ENCODE results near the gene ZNF598. TPM values are rescaled to one million over a fixed set of nuclear protein-coding genes. Genes with fewer than 3 reads are reported as not detected.

Gene ZNF598
- polyA plus RNA-seq, 1 of the 3 experiments (the other 2 are of a cell fraction) = 47.8 TPM

DNA sequence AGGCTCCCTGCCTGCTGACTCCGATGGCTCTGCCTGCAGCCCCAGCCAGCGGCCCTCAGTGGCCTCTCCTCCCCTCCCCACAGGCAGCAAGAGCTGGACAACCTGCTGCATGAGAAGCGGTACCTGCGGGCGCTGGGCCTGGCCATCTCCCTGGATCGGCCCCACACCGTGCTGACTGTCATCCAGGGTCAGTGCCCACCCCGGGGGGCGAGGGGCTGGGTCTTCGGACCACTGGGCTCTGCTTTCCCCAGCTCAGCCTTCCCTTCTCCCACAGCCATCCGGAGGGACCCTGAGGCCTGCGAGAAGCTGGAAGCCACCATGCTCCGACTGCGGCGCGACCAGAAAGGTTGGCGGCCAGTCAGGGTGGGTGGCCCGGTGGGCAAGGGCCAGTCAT is 31.7 kb downstream of the ZNF598 start:
- Histone ChIP-seq H3K4me3 (ENCODE audit: low read depth in 2 of 2, low read length in 1 of 2) (no peak overlapping the region), H3K9ac (no peak overlapping the region), H3K27me3 (ENCODE audit: insufficient read depth) (no peaks in the 10 kb centered on the region), H2AFZ (ENCODE audit: low read depth) (no peak overlapping the region), H4K20me1 (ENCODE audit: insufficient read depth) (no peaks in the 10 kb centered on the region), H3K4me2 (no peak overlapping the region), H3F3A (replicated peaks; ENCODE audit: insufficient read depth) (peaks cover 7% of the 10 kb centered on the region), H3K27ac (ENCODE audit: low read depth in 2 of 2, low read length in 1 of 2) (no peak overlapping the region), H3K36me3 (replicated peaks in 1 of 2; ENCODE audit: control insufficient read depth in 1 of 2, insufficient read depth in 2 of 2, low read length in 1 of 2) (peaks cover 7 to 49% of the 10 kb centered on the region in 2 experiments), H3K9me2 (no peaks in the 10 kb centered on the region), H3K9me3 (no peaks in the 10 kb centered on the region), H3K79me2 (ENCODE audit: insufficient read depth) (peaks cover 13% of the 10 kb centered on the region), H3K4me1 (ENCODE audit: control insufficient read depth in 1 of 2, insufficient read depth in 2 of 2, low read depth in 1 of 2, low read length in 1 of 2) (peaks cover 0 to 5% of the 10 kb centered on the region in 2 experiments; a peak in 1 of 4 replicates)
- WGBS (ENCODE audit: low lambda C conversion rate) = no CpG with 5 or more reads among the region's 18 CpGs
- no peak for TF ChIP-seq FOXM1 (IDR thresholded peaks at IDR 0.05; ENCODE audit: low read depth)
- DNase-seq = no peak
- ChIA-PET CTCF (no interaction called here), POLR2A (no interaction called here)

GRCh38 chr16:1976951-1977874 is 32.4 kb downstream of the ZNF598 start:
- no peak overlapping the region for H3K9ac ChIP-seq
- H3K9me3 ChIP-seq = no peaks in the 10 kb centered on the region
- H3K4me2 ChIP-seq = no peak overlapping the region
- 91% methylated on average over 28 of the region's 33 CpGs for WGBS (ENCODE audit: low lambda C conversion rate)
- peaks cover 7 to 49% of the 10 kb centered on the region in 2 experiments for H3K36me3 ChIP-seq (replicated peaks in 1 of 2; ENCODE audit: control insufficient read depth in 1 of 2, insufficient read depth in 2 of 2, low read length in 1 of 2)
- H3K4me1 ChIP-seq (ENCODE audit: control insufficient read depth in 1 of 2, insufficient read depth in 2 of 2, low read depth in 1 of 2, low read length in 1 of 2) = peaks cover 0 to 10% of the 10 kb centered on the region in 2 experiments; a peak in 1 of 4 replicates
- H3K9me2 ChIP-seq = no peaks in the 10 kb centered on the region
- no peaks in the 10 kb centered on the region for H3K27me3 ChIP-seq (ENCODE audit: insufficient read depth)
- ChIA-PET CTCF (interaction anchor here (1.3 kb wide), 1 partner anchor 9 kb away, joined by 3 read pairs; no protein-coding TSS in a partner anchor), POLR2A (interaction anchor here (0.6 kb wide), 1 partner anchor 13 kb away, joined by 4 read pairs; the partner anchor contains the start of gene RPS2)
- no peak overlapping the region for H3K4me3 ChIP-seq (ENCODE audit: low read depth in 2 of 2, low read length in 1 of 2)
- peaks cover 20% of the 10 kb centered on the region for H3K79me2 ChIP-seq (ENCODE audit: insufficient read depth)
- H3K27ac ChIP-seq (ENCODE audit: low read depth in 2 of 2, low read length in 1 of 2) = no peak overlapping the region
- H4K20me1 ChIP-seq (ENCODE audit: insufficient read depth) = no peaks in the 10 kb centered on the region
- H2AFZ ChIP-seq (ENCODE audit: low read depth) = no peak overlapping the region
- peaks cover 7% of the 10 kb centered on the region for H3F3A ChIP-seq (replicated peaks; ENCODE audit: insufficient read depth)
- DNase-seq = no peak
- no peak for TF ChIP-seq NRF1 (IDR thresholded peaks at IDR 0.05; ENCODE audit: low read depth, low read length)
- no peak for TF ChIP-seq TEAD4 (IDR thresholded peaks at IDR 0.05; ENCODE audit: borderline replicate concordance, insufficient read depth)
- no peak for TF ChIP-seq TAF1 (IDR thresholded peaks at IDR 0.05; ENCODE audit: borderline replicate concordance, low read depth, low read length)
- TF ChIP-seq POLR2AphosphoS5 (IDR thresholded peaks at IDR 0.05; ENCODE audit: low read depth, low read length) = no peak
- no peak for TF ChIP-seq SMC3 (IDR thresholded peaks at IDR 0.05; ENCODE audit: low read depth, low read length)
- no peak for TF ChIP-seq YY1 (IDR thresholded peaks at IDR 0.05; ENCODE audit: low read depth)
- TF ChIP-seq CTCF (IDR thresholded peaks at IDR 0.05) = no peak
- TF ChIP-seq RFX5 (IDR thresholded peaks at IDR 0.05; ENCODE audit: low read length) = no peak
- no peak for TF ChIP-seq GATA2 (CRISPR knock-in tag; IDR thresholded peaks at IDR 0.05)
- TF ChIP-seq ELF1 (IDR thresholded peaks at IDR 0.05) = no peak
- TF ChIP-seq, protein P1, sequence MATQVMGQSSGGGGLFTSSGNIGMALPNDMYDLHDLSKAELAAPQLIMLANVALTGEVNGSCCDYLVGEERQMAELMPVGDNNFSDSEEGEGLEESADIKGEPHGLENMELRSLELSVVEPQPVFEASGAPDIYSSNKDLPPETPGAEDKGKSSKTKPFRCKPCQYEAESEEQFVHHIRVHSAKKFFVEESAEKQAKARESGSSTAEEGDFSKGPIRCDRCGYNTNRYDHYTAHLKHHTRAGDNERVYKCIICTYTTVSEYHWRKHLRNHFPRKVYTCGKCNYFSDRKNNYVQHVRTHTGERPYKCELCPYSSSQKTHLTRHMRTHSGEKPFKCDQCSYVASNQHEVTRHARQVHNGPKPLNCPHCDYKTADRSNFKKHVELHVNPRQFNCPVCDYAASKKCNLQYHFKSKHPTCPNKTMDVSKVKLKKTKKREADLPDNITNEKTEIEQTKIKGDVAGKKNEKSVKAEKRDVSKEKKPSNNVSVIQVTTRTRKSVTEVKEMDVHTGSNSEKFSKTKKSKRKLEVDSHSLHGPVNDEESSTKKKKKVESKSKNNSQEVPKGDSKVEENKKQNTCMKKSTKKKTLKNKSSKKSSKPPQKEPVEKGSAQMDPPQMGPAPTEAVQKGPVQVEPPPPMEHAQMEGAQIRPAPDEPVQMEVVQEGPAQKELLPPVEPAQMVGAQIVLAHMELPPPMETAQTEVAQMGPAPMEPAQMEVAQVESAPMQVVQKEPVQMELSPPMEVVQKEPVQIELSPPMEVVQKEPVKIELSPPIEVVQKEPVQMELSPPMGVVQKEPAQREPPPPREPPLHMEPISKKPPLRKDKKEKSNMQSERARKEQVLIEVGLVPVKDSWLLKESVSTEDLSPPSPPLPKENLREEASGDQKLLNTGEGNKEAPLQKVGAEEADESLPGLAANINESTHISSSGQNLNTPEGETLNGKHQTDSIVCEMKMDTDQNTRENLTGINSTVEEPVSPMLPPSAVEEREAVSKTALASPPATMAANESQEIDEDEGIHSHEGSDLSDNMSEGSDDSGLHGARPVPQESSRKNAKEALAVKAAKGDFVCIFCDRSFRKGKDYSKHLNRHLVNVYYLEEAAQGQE (IDR thresholded peaks at IDR 0.05; ENCODE audit: low read depth, low read length) = no peak
- TF ChIP-seq RAD21 (IDR thresholded peaks at IDR 0.05; ENCODE audit: low read length) = no peak
- TF ChIP-seq CHD2 (IDR thresholded peaks at IDR 0.05; ENCODE audit: low read length, partially characterized antibody) = no peak
- no peak for TF ChIP-seq IRF3 (IDR thresholded peaks at IDR 0.05; ENCODE audit: low read depth, low read length)
- TF ChIP-seq MEF2A (IDR thresholded peaks at IDR 0.05; ENCODE audit: borderline replicate concordance, low read depth) = no peak
- TF ChIP-seq GABPA (IDR thresholded peaks at IDR 0.05; ENCODE audit: low read depth) = no peak

Data from SK-N-SH (cell line).